Suprapubic skin (tissue), 4 donors: ENCODE data around the gene OTOP2. TPM values are rescaled to one million over a fixed set of nuclear protein-coding genes. Genes with fewer than 3 reads are reported as not detected.

Source experiments
- DNase-seq, 2 donors: peaks; one replicate each; pipeline ENCODE4 v3.0.0-alpha.2; 2019; ENCODE audit warnings: low spot score in 2 of 2
- H3K27ac ChIP-seq: fragments of 200-600 bp; sonication (generic); one replicate; pipeline ENCODE4 v1.5.1; 2019
- H3K27me3 ChIP-seq: fragments of 200-600 bp; sonication (generic); one replicate; pipeline ENCODE4 v1.5.1; 2019
- H3K36me3 ChIP-seq: fragments of 200-600 bp; sonication (generic); one replicate; pipeline ENCODE4 v1.5.1; 2019
- H3K4me1 ChIP-seq: fragments of 200-600 bp; sonication (generic); one replicate; pipeline ENCODE4 v1.5.1; 2019
- H3K4me3 ChIP-seq: fragments of 200-600 bp; sonication (generic); one replicate; pipeline ENCODE4 v1.5.1; 2019; ENCODE audit warnings: mild to moderate bottlenecking
- H3K9me3 ChIP-seq: fragments of 200-600 bp; sonication (generic); one replicate; pipeline ENCODE4 v1.5.1; 2019
- EP300 ChIP-seq: sonication (generic); formaldehyde crosslinking; IDR thresholded peaks from one replicate; pipeline ENCODE4 v1.6.1; 2017; ENCODE audit warnings: antibody characterized with exemption
- POLR2A ChIP-seq, 2 donors: fragments of 450-650 bp; IDR thresholded peaks; one replicate each; pipeline ENCODE4 v1.6.1; 2017; ENCODE audit warnings: antibody characterized with exemption in 2 of 2, mild to moderate bottlenecking in 2 of 2, moderate library complexity in 2 of 2
- POLR2AphosphoS5 ChIP-seq, 3 donors: sonication (generic); formaldehyde crosslinking; IDR thresholded peaks; one replicate each; pipeline ENCODE4 v1.6.1; 2017; ENCODE audit warnings: antibody characterized with exemption in 3 of 3
- WGBS: methylation state at CpG from one replicate; pipeline ENCODE4 v1.1.5; 2018; 5-methylcytosine and 5-hydroxymethylcytosine counted together
- total RNA-seq, 4 donors: library from RNA; depleted of rRNA; stranded (reverse); fragments of >200 nt; gene quantifications; one replicate each; pipeline ENCODE4 v1.1.0, GENCODE V29; 2016
- TF ChIP-seq, protein P1 (sequence below), 2 donors: fragments of 200-600 bp in 1 of 2; fragments of 450-650 bp in 1 of 2; sonication (generic) in 1 of 2; IDR thresholded peaks; one replicate each; pipeline ENCODE4 v1.5.1; 2016 to 2019; ENCODE audit warnings: antibody characterized with exemption in 2 of 2, mild to moderate bottlenecking in 1 of 2, moderate library complexity in 1 of 2

The OTOP2 gene
- total RNA-seq, 4 donors from 2014 or later: 0.49 TPM; not detected in 3

- Histone ChIP-seq H3K4me1 (peaks cover 11% of the 10 kb centered on the region), H3K9me3 (no peaks in the 10 kb centered on the region), H3K27ac (no peak overlapping the region), H3K4me3 (no peak overlapping the region), H3K27me3 (peaks cover 69% of the 10 kb centered on the region), H3K36me3 (no peaks in the 10 kb centered on the region)
- no peak for DNase-seq
- 81% methylated on average over 2 of the region's 3 CpGs for WGBS
- TF ChIP-seq, protein P1, sequence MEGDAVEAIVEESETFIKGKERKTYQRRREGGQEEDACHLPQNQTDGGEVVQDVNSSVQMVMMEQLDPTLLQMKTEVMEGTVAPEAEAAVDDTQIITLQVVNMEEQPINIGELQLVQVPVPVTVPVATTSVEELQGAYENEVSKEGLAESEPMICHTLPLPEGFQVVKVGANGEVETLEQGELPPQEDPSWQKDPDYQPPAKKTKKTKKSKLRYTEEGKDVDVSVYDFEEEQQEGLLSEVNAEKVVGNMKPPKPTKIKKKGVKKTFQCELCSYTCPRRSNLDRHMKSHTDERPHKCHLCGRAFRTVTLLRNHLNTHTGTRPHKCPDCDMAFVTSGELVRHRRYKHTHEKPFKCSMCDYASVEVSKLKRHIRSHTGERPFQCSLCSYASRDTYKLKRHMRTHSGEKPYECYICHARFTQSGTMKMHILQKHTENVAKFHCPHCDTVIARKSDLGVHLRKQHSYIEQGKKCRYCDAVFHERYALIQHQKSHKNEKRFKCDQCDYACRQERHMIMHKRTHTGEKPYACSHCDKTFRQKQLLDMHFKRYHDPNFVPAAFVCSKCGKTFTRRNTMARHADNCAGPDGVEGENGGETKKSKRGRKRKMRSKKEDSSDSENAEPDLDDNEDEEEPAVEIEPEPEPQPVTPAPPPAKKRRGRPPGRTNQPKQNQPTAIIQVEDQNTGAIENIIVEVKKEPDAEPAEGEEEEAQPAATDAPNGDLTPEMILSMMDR (IDR thresholded peaks at IDR 0.05): no peak
- TF ChIP-seq POLR2AphosphoS5 (IDR thresholded peaks at IDR 0.05): no peak
- TF ChIP-seq POLR2A (IDR thresholded peaks at IDR 0.05): no peak
- no peak for TF ChIP-seq EP300
Measured at GRCh38 chr17:74935048-74935447, 11.0 kb downstream of the OTOP2 start.

DNA sequence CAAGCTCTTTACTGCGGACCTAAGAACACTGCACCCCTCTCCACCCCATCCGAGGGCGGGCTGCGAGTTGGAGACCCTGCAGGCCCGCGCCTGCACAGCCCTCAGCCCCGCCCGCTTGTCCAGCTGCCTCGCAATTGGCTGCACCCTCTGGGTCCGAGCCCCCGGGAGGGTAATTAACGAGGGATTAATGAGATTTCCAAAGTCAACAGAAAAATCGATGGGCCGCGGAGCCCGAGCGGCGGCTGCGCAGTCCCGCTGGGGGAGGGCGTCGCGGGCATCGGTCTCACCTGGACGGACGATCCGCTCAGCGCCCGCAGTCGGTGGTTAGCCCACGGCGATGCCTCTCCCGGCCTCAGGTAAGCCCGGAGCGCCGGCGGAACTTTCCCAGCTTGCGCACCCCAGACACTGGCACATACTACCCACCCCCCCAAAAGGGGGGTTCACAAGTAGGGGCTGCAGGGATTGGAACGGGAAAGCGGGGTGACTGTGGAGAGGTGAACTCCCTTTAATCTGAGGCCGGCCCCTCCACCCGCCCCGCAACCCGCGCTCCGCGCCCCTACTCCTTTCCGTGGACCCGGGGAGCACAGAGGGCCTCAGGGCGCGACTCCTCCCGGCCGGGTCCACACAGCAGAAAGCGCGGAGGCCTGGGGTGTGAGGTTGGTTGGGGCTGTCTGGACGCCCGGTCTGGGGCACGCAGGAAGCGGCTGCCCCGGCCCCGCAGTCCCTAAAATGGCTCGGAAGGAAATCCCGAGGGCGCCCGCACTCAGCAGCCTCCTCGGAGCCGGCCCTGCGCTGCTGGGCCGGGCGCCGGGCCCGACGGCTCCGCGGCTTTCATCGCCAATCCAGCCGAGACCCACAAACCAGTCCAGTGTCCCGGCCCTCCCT, 11.8 kb downstream of the OTOP2 start, which contains the start of gene OTOP3:
OTOP3 (plus strand) TSS at position 314 of the 885 bp plus-strand sequence; CDS start at position 338, 24 bp downstream.
- Histone ChIP-seq H3K36me3 (no peaks in the 10 kb centered on the region), H3K27ac (no peak within 1 kb of the TSS), H3K27me3 (peaks cover 65% of the 10 kb centered on the region), H3K4me1 (peaks cover 11% of the 10 kb centered on the region), H3K4me3 (peak within 1 kb of the TSS; percentile 17), H3K9me3 (no peaks in the 10 kb centered on the region)
- WGBS: 5% methylated on average over 17 of the region's 78 CpGs
- TF ChIP-seq EP300 (no peak), POLR2A (IDR thresholded peaks at IDR 0.05) (no peak), POLR2AphosphoS5 (IDR thresholded peaks at IDR 0.05) (no peak)
- TF ChIP-seq, protein P1 (IDR thresholded peaks at IDR 0.05): no peak
- DNase-seq: no peak

DNA sequence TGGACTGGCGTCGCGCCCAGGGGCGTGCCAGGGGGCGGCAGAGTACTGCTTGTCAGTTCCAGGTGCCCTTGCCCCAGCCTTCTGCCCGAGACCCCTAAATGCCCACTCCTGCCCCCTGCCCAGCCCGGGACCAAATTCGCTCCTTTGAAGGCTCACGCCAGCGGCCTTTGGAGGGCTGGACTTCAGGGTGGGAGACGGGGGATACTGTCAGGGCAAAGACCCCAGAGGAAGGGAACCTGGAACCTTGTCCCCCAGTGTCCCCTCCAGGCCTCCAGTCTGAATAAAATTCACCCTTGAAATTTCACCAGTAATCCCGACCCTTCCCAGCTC, 12.4 kb downstream of the OTOP2 start:
- no peaks in the 10 kb centered on the region for H3K36me3 ChIP-seq
- no peaks in the 10 kb centered on the region for H3K9me3 ChIP-seq
- no peak for TF ChIP-seq POLR2A (IDR thresholded peaks at IDR 0.05)
- TF ChIP-seq, protein P1 (IDR thresholded peaks at IDR 0.05): no peak
- no peak for TF ChIP-seq POLR2AphosphoS5 (IDR thresholded peaks at IDR 0.05)
- TF ChIP-seq EP300: no peak
- peaks cover 68% of the 10 kb centered on the region for H3K27me3 ChIP-seq
- 7% methylated on average over 6 of the region's 12 CpGs for WGBS
- DNase-seq: no peak
- peak overlapping the region; percentile 17 for H3K4me3 ChIP-seq
- no peak overlapping the region for H3K27ac ChIP-seq
- H3K4me1 ChIP-seq: peaks cover 11% of the 10 kb centered on the region

DNA sequence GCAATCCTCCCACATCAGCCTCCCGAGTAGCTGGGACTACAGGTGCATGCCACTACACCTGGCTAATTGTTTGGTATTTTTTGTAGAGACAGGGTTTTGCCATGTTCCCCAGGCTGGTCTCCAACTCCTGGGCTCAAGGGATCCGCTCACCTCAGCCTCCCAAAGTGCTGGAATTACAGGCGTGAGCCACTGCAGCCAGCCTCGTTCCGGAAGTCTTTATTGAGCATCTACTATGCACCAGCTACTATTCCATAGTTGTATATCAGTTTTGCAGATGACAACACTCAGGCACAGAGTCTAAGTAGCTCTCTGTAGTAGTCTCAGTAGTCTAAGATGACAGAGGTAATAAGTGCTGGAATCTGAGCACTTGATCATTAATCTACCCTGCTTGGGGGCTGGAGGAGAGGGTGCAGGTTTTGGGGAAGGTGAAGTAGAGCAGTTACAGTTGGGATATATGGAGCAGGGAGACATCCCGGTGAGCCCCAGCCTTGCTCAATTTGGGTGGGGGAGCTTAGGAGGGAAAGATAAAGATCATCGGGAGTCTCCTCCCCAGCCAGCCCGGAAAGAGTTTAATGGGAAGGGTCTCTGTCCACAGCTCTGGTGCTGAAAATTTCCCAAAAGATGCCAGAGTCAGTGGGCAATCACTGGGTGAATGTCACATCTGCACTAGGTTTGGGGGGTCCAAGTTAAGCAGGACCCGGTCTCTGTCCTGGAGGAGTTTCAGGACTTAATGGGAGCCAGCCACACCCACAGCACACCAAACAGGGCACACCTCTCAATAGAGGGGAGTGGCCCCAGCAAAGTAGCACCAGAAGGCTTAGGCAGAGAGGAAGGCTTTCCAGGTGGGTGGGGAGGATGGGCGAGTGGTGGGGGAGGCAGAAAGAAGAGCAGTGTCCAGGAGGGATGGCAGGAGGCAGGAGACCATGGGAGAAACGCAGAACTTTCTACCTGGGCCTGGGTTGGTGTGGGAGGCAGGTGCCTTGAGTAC, 13.3 kb downstream of the OTOP2 start:
- TF ChIP-seq POLR2A (IDR thresholded peaks at IDR 0.05) (no peak), EP300 (no peak), POLR2AphosphoS5 (IDR thresholded peaks at IDR 0.05) (no peak)
- TF ChIP-seq, protein P1 (IDR thresholded peaks at IDR 0.05): no peak

More for the DNA sequence above, 13.3 kb downstream of the OTOP2 start:
- H3K27ac ChIP-seq: no peak overlapping the region
- H3K27me3 ChIP-seq: peaks cover 71% of the 10 kb centered on the region
- peaks cover 11% of the 10 kb centered on the region for H3K4me1 ChIP-seq
- DNase-seq: no peak
- no peak overlapping the region for H3K4me3 ChIP-seq
- no peaks in the 10 kb centered on the region for H3K9me3 ChIP-seq
- 43% methylated on average over 9 of the region's 11 CpGs for WGBS
- no peaks in the 10 kb centered on the region for H3K36me3 ChIP-seq
